GM12878 (cell line): Measurements from ENCODE around the gene CCDC184. TPM values are rescaled to one million over a fixed set of nuclear protein-coding genes. Genes with fewer than 3 reads are reported as not detected.

Experiments used
- EZH2 ChIP-seq: IDR thresholded peaks from 2 replicates; pipeline ENCODE4 v1.6.1; 2012; ENCODE audit warnings: low read depth, mild to moderate bottlenecking, control low read depth, inconsistent platforms, low read length, borderline replicate concordance; ENCODE audit not compliant: control insufficient read depth
- KAT2A ChIP-seq: conservative IDR thresholded peaks from 2 replicates; pipeline ENCODE4 v1.6.1; 2011; ENCODE audit warnings: low read depth, low read length; ENCODE audit not compliant: control insufficient read depth
- RAD51 ChIP-seq: fragments of 450-650 bp; IDR thresholded peaks from 2 replicates; pipeline ENCODE4 v1.6.1; 2016; ENCODE audit warnings: moderate library complexity, mild to moderate bottlenecking, inconsistent platforms
- SIN3A ChIP-seq: IDR thresholded peaks from 2 replicates; pipeline ENCODE4 v1.6.1; 2012; ENCODE audit warnings: low read depth, low read length, improper control_type of control experiment
- TARDBP ChIP-seq: IDR thresholded peaks from 2 replicates; pipeline ENCODE4 v1.6.1; 2016; ENCODE audit warnings: borderline replicate concordance
- polyA plus RNA-seq, 11 experiments: library from polyadenylated mRNA; depleted of rRNA in 4 of 11; unstranded in 6 of 11; stranded (reverse) in 5 of 11; fragments of >200 nt; fragmentation: Nextera tagmentation in 4 of 11; fragmentation: Illumina TruSeq in 1 of 11; extraction: Ambion mirVana in 4 of 11; extraction: Trizol in 1 of 11; gene quantifications; 1 replicate in 1 of 11; 2 replicates in 10 of 11; pipeline versions ENCODE4 v1.2.1 to v1.2.3, GENCODE V29; 2011 to 2016; ENCODE audit warnings: inconsistent platforms in 2 of 11, missing spikeins in 2 of 11, low read depth in 1 of 11
- total RNA-seq, 4 experiments: library from RNA; depleted of rRNA in 3 of 4; stranded (reverse); fragments of >200 nt in 3 of 4; fragmentation: Illumina TruSeq in 1 of 4; extraction: Trizol in 1 of 4; gene quantifications; 2 replicates each; pipeline versions ENCODE4 v1.2.1 to v1.2.3, GENCODE V29; 2013 to 2021
- TF ChIP-seq, protein P1 (sequence below): IDR thresholded peaks from 2 replicates; pipeline ENCODE4 v1.6.1; 2012; ENCODE audit warnings: improper control_type of control experiment, low read depth, low read length; ENCODE audit not compliant: insufficient replicate concordance
- TF ChIP-seq, protein P2 (sequence below): fragments of 450-650 bp; IDR thresholded peaks from 2 replicates; pipeline ENCODE4 v1.6.1; 2016; ENCODE audit warnings: mild to moderate bottlenecking
- TF ChIP-seq, protein P3 (sequence below): IDR thresholded peaks from 2 replicates; pipeline ENCODE4 v1.6.1; 2012; ENCODE audit warnings: low read depth, low read length, improper control_type of control experiment

Gene CCDC184
- total and polyA plus RNA-seq, 10 of the 15 experiments (the other 5 are each of a cell fraction or from before 2014, with no cell fraction given): not detected

DNA sequence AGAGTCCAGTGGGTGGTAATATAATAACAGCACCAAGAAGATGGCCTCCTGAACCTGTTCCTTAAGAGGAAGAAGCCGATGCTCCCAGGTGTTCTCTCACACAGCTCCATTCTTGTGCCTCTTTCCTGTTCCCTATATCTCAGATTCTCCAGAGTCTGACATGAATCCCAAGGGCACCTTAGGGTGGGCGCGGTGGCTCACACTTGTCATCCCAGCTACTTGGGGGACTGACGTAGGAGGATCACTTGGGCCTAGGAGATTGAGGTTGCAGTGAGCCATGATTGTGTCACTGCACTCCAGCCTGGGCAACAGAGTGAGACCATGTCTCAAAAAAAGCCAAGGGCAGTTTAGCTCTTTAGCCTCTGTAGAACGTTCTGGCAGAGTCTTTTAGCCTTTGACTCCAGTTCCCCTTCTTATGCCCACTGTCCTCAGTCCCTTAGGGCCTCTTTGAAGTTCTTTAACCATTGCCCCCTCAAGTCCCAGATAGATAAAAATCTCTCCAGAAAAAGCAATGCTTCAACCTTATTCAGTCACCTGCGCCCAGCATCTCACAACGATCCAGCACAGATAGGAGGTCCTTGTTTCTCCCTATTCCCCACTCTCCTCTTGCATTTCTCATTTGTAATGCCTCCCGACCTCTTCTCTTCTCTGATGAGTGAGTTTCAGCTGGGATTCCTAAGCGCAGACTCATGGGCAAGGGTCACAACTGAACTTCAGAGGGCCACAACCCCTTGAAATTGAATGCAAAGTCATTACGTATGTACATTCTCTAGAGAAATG, 4.7 kb downstream of the CCDC184 start (continued):
- TF ChIP-seq, protein P1, sequence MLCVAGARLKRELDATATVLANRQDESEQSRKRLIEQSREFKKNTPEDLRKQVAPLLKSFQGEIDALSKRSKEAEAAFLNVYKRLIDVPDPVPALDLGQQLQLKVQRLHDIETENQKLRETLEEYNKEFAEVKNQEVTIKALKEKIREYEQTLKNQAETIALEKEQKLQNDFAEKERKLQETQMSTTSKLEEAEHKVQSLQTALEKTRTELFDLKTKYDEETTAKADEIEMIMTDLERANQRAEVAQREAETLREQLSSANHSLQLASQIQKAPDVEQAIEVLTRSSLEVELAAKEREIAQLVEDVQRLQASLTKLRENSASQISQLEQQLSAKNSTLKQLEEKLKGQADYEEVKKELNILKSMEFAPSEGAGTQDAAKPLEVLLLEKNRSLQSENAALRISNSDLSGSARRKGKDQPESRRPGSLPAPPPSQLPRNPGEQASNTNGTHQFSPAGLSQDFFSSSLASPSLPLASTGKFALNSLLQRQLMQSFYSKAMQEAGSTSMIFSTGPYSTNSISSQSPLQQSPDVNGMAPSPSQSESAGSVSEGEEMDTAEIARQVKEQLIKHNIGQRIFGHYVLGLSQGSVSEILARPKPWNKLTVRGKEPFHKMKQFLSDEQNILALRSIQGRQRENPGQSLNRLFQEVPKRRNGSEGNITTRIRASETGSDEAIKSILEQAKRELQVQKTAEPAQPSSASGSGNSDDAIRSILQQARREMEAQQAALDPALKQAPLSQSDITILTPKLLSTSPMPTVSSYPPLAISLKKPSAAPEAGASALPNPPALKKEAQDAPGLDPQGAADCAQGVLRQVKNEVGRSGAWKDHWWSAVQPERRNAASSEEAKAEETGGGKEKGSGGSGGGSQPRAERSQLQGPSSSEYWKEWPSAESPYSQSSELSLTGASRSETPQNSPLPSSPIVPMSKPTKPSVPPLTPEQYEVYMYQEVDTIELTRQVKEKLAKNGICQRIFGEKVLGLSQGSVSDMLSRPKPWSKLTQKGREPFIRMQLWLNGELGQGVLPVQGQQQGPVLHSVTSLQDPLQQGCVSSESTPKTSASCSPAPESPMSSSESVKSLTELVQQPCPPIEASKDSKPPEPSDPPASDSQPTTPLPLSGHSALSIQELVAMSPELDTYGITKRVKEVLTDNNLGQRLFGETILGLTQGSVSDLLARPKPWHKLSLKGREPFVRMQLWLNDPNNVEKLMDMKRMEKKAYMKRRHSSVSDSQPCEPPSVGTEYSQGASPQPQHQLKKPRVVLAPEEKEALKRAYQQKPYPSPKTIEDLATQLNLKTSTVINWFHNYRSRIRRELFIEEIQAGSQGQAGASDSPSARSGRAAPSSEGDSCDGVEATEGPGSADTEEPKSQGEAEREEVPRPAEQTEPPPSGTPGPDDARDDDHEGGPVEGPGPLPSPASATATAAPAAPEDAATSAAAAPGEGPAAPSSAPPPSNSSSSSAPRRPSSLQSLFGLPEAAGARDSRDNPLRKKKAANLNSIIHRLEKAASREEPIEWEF: no peak
- TF ChIP-seq TARDBP (no peak), SIN3A (no peak), RAD51 (no peak), EZH2 (no peak), KAT2A (no peak)
- TF ChIP-seq, protein P2, sequence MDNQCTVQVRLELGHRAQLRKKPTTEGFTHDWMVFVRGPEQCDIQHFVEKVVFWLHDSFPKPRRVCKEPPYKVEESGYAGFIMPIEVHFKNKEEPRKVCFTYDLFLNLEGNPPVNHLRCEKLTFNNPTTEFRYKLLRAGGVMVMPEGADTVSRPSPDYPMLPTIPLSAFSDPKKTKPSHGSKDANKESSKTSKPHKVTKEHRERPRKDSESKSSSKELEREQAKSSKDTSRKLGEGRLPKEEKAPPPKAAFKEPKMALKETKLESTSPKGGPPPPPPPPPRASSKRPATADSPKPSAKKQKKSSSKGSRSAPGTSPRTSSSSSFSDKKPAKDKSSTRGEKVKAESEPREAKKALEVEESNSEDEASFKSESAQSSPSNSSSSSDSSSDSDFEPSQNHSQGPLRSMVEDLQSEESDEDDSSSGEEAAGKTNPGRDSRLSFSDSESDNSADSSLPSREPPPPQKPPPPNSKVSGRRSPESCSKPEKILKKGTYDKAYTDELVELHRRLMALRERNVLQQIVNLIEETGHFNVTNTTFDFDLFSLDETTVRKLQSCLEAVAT: no peak
- TF ChIP-seq, protein P3, sequence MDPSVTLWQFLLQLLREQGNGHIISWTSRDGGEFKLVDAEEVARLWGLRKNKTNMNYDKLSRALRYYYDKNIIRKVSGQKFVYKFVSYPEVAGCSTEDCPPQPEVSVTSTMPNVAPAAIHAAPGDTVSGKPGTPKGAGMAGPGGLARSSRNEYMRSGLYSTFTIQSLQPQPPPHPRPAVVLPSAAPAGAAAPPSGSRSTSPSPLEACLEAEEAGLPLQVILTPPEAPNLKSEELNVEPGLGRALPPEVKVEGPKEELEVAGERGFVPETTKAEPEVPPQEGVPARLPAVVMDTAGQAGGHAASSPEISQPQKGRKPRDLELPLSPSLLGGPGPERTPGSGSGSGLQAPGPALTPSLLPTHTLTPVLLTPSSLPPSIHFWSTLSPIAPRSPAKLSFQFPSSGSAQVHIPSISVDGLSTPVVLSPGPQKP: no peak
- TF ChIP-seq, all 136 proteins: peak for 0
